ENCODE measurements around the gene CALML6.

GRCh38 chr1:1941868-1942752 is 27.1 kb downstream of the CALML6 start:
- no peak for TF ChIP-seq CTCF (IDR thresholded peaks at IDR 0.05)
- TF ChIP-seq POLR2A (IDR thresholded peaks at IDR 0.05): no peak

Data from thyroid gland (tissue), 4 donors.